K562 (cell line): Measurements from ENCODE around the gene AJUBA. TPM values are rescaled to one million over a fixed set of nuclear protein-coding genes. Genes with fewer than 3 reads are reported as not detected.

Source experiments
- ATAC-seq: fragments of 200-7000 bp; cut with Tn5 transposase; 3 replicates; pipeline ENCODE4 v1.9.1; 2020; ENCODE audit warnings: moderate library complexity
- BruUV-seq: library from RNA; stranded (reverse); fragments of 400-500 nt; replicated peaks from 2 replicates; lab custom pipeline; 2021; lab: Mats Ljungman, UMichigan
- CTCF ChIA-PET: fragments of 300-600 bp; formaldehyde crosslinking; extraction: SDS; loops from one replicate; lab custom pipeline; 2021; ENCODE audit warnings: low intra/inter-chr PET ratio; lab: Yijun Ruan, JAX
- POLR2A ChIA-PET: fragments of 300-600, 350-650 bp; sonication (Branson Sonifier 250); formaldehyde crosslinking; extraction: SDS; loops from one replicate; lab custom pipeline; 2021; ENCODE audit warnings: antibody characterized with exemption, inconsistent platforms; lab: Yijun Ruan, JAX
- DNase-seq, 4 experiments: peaks; one replicate each; pipeline versions ENCODE4 v3.0.0 to v3.0.0-alpha.2; 2011 to 2018; ENCODE audit warnings: low spot score in 3 of 4, mixed read lengths in 3 of 4; ENCODE audit errors: extremely low read depth in 1 of 4
- FAIRE-seq: peaks from 2 replicates; lab custom pipeline; 2011; peaks lifted over from hg19 to GRCh38; lab: Jason Lieb, UNC
- H2AFZ ChIP-seq: 2 replicates; pipeline ENCODE4 v1.6.0; 2011; ENCODE audit warnings: low read depth, low read length, control low read depth, inconsistent platforms
- H3K27ac ChIP-seq: fragments of 200-600 bp; 3 replicates; pipeline ENCODE4 v1.8.0; 2011; ENCODE audit warnings: low read depth, mild to moderate bottlenecking, control low read depth, inconsistent platforms, low read length, moderate library complexity, mixed read lengths; ENCODE audit errors: extremely low read depth
- H3K27me3 ChIP-seq, 2 experiments: fragments of 300-600 bp in 1 of 2; 2 replicates in 1 of 2; 3 replicates in 1 of 2; pipeline versions ENCODE4 v1.6.0 to v1.8.0; 2011; ENCODE audit warnings: inconsistent platforms in 2 of 2, low read length in 2 of 2, mild to moderate bottlenecking in 1 of 2, mixed read lengths in 1 of 2, moderate library complexity in 1 of 2; ENCODE audit not compliant: control insufficient read depth in 2 of 2, insufficient read depth in 2 of 2
- H3K36me3 ChIP-seq: fragments of 300-600 bp; 3 replicates; pipeline ENCODE4 v1.8.0; 2011; ENCODE audit warnings: mild to moderate bottlenecking, low read length, inconsistent platforms; ENCODE audit not compliant: control insufficient read depth, insufficient read depth
- H3K4me1 ChIP-seq, 2 experiments: fragments of 200-600 bp in 1 of 2; replicated peaks in 1 of 2; 2 replicates in 1 of 2; 3 replicates in 1 of 2; pipeline versions ENCODE4 v1.5.1 to v1.8.0; 2011; ENCODE audit warnings: inconsistent platforms in 2 of 2, low read length in 2 of 2, mild to moderate bottlenecking in 1 of 2, mixed read lengths in 1 of 2, moderate library complexity in 1 of 2; ENCODE audit not compliant: control insufficient read depth in 2 of 2, insufficient read depth in 2 of 2
- H3K4me2 ChIP-seq: 2 replicates; pipeline ENCODE4 v1.6.1; 2011; ENCODE audit warnings: low read length, control low read depth, inconsistent platforms, mixed read lengths; ENCODE audit not compliant: insufficient read depth
- H3K4me3 ChIP-seq: fragments of 200-600 bp; sonication (generic), shearing (Covaris generic); 2 replicates; pipeline ENCODE4 v1.5.1; 2016; ENCODE audit warnings: control low read depth, inconsistent platforms
- H3K79me2 ChIP-seq: fragments of 200-600 bp; 3 replicates; pipeline ENCODE4 v1.8.0; 2011; ENCODE audit warnings: low read length, inconsistent platforms; ENCODE audit not compliant: control insufficient read depth, insufficient read depth
- H3K9ac ChIP-seq, 2 experiments: 2 replicates each; pipeline versions ENCODE4 v1.6.0 to v1.6.1; 2011; ENCODE audit warnings: low read depth in 2 of 2, low read length in 2 of 2, control low read depth in 1 of 2, inconsistent platforms in 1 of 2, mild to moderate bottlenecking in 1 of 2, mixed read lengths in 1 of 2; ENCODE audit not compliant: insufficient read depth in 1 of 2
- H3K9me1 ChIP-seq: one replicate; pipeline ENCODE4 v1.6.0; 2011; ENCODE audit warnings: inconsistent platforms, mild to moderate bottlenecking, low read length, moderate library complexity; ENCODE audit not compliant: control insufficient read depth, insufficient read depth
- H3K9me3 ChIP-seq: replicated peaks from 2 replicates; pipeline ENCODE4 v1.5.1; 2011; ENCODE audit warnings: low read depth, low read length, inconsistent platforms; ENCODE audit not compliant: control insufficient read depth, insufficient read depth
- H4K20me1 ChIP-seq: replicated peaks from 2 replicates; pipeline ENCODE4 v1.6.1; 2011; ENCODE audit warnings: low read length, inconsistent platforms, mixed read lengths; ENCODE audit not compliant: control insufficient read depth, insufficient read depth
- CTCFL ChIP-seq: IDR thresholded peaks from 2 replicates; pipeline ENCODE4 v1.6.1; 2011; ENCODE audit warnings: borderline replicate concordance, low read depth, mild to moderate bottlenecking, moderate library complexity, low read length; ENCODE audit not compliant: insufficient read depth, poor library complexity, severe bottlenecking
- POLR2G ChIP-seq: fragments of 200-400 bp; formaldehyde crosslinking; IDR thresholded peaks from 2 replicates; pipeline ENCODE4 v1.6.1; 2017; ENCODE audit warnings: low read depth, mild to moderate bottlenecking, antibody characterized with exemption, low read length, moderate library complexity
- POLR2H ChIP-seq: IDR thresholded peaks from 2 replicates; pipeline ENCODE4 v1.6.1; 2016; ENCODE audit warnings: missing genetic modification characterization, low read depth, mild to moderate bottlenecking, control low read depth, missing compliant biosample characterization, moderate library complexity
- RBM34 ChIP-seq: fragments of 200-400 bp; formaldehyde crosslinking; IDR thresholded peaks from 2 replicates; pipeline ENCODE4 v1.6.1; 2018; ENCODE audit warnings: low read length, borderline replicate concordance; ENCODE audit not compliant: insufficient read depth
- ZNF212 ChIP-seq: fragments of 450-650 bp; formaldehyde crosslinking; IDR thresholded peaks from 2 replicates; pipeline ENCODE4 v1.4.0; 2020; ENCODE audit warnings: mild to moderate bottlenecking
- WGBS: fragments of 100-300 bp; shearing (Covaris generic); methylation state at CpG from one replicate; pipeline ENCODE4 v1.1.6; 2016; ENCODE audit warnings: low coverage, mixed read lengths; ENCODE audit not compliant: insufficient coverage; ENCODE audit errors: missing lambda C conversion rate; 5-methylcytosine and 5-hydroxymethylcytosine counted together
- in situ Hi-C: fragments of 300-500 bp; cut with MboI; formaldehyde crosslinking; loops from 4 replicates; pipeline ENCODE4 v1.15.0; 2018; ENCODE audit warnings: inconsistent platforms, mixed read lengths
- intact Hi-C: fragments of 100-400 bp; cut with micrococcal nuclease; formaldehyde crosslinking; loops from 2 replicates; pipeline ENCODE4 v1.14.2; 2022
- polyA plus RNA-seq, 8 experiments: library from polyadenylated mRNA; depleted of rRNA in 4 of 8; stranded (reverse) in 5 of 8; unstranded in 3 of 8; fragments of >200 nt; fragmentation: Nextera tagmentation in 2 of 8; fragmentation: Illumina TruSeq in 1 of 8; extraction: Ambion mirVana in 2 of 8; extraction: Trizol in 1 of 8; gene quantifications; 2 replicates each; pipeline versions ENCODE4 v1.2.1 to v1.2.3, GENCODE V29; 2011 to 2014; ENCODE audit warnings: inconsistent platforms in 1 of 8, missing spikeins in 1 of 8
- total RNA-seq, 7 experiments: library from RNA; depleted of rRNA in 6 of 7; stranded (reverse); fragments of >200 nt in 6 of 7; fragmentation: Illumina TruSeq in 2 of 7; extraction: Trizol in 2 of 7; gene quantifications; 2 replicates each; pipeline versions ENCODE4 v1.2.1 to v1.2.3, GENCODE V29; 2011 to 2021; ENCODE audit warnings: low replicate concordance in 1 of 7
- TF ChIP-seq, protein P1 (sequence below): fragments of 450-650 bp; IDR thresholded peaks from 2 replicates; pipeline ENCODE4 v1.6.1; 2018; ENCODE audit warnings: mild to moderate bottlenecking, low read depth; ENCODE audit not compliant: partially characterized antibody

AJUBA gene
- total and polyA plus RNA-seq, 9 of the 15 experiments (the other 6 are each of a cell fraction or from before 2014, with no cell fraction given), result 0.73 to 4.7 (median 2.8) TPM

DNA sequence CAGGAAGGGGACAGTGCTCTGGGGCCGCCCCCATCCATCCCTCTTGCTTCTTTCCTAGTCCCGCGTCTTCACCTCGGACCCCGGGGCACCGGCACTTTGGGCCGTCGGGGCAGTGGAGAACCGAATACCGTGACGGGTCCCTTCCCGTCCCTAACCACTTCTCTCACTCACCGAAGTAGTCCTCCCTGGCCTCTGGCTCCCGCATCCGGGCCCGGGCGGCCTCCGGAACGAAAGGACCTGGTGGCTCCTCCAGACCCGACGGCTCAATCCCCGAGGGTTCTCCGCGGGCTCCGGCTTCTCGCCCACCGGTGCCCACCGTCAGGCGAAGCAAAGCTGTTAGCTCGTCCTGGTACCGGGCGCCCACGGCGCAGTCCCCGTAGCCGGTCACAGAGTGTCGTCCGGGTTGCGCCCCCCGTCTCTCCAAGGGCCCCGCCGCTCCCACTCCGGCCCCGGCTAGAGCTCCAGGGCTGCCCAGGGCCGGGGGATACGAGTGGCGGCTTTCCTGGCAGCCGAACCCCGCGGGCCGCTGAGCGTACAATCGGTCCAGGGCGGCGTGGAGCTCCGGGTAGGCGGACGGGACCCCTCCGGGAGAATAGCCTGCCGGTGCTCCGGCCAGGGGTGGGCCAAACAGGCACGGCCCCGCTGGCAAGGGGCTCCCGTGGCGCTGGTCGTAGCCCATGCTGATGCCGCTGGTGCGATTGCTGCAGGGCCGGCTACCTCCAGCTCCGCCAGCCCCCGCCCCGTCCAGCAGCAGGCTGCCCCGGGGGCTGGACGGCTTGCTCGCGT, 1.1 kb downstream of the AJUBA start:
- H3K27ac ChIP-seq, result no peak overlapping the region
- 99% methylated on average over 29 of the region's 76 CpGs for WGBS
- H3K9me1 ChIP-seq, result no peaks in the 10 kb centered on the region
- no peak overlapping the region for H3K9ac ChIP-seq
- no peak overlapping the region for H3K4me2 ChIP-seq
- H3K4me1 ChIP-seq, result peaks cover 26 to 44% of the 10 kb centered on the region in 2 experiments
- TF ChIP-seq POLR2H (tag), result no peak
- 0 out of 2 replicates have a peak, but pooled peaks have one; percentile 8 for TF ChIP-seq POLR2G
- TF ChIP-seq RBM34, result 0 out of 2 replicates have a peak, but pooled peaks have one; percentile 24
- ChIA-PET POLR2A (interaction anchor here (1.0 to 1.5 kb wide), 2 partner anchors 14 to 78 kb away, joined by 4 read pairs; no protein-coding TSS in a partner anchor), CTCF (interaction anchor here (0.6 to 2.3 kb wide), 2 partner anchors 8 to 161 kb away, joined by 3 to 22 read pairs; no protein-coding TSS in a partner anchor)
- no peaks in the 10 kb centered on the region for H3K27me3 ChIP-seq
- no peak for DNase-seq
- intact Hi-C loops, result no loop called here
- no peak overlapping the region for H3K4me3 ChIP-seq
- no peak for ATAC-seq
- H3K36me3 ChIP-seq, result peaks cover 2% of the 10 kb centered on the region; the same call in 2 of the 3 replicates
- BruUV-seq, result no TSS peak
- H3K79me2 ChIP-seq, result no peaks in the 10 kb centered on the region
- FAIRE-seq, result no peak
- in situ Hi-C loops, result loop anchor here (5.0 kb wide), 1 partner anchor 49 kb away; no protein-coding TSS in a partner anchor
- no peaks in the 10 kb centered on the region for H4K20me1 ChIP-seq
- no peaks in the 10 kb centered on the region for H3K9me3 ChIP-seq
- H2AFZ ChIP-seq, result no peak overlapping the region

DNA sequence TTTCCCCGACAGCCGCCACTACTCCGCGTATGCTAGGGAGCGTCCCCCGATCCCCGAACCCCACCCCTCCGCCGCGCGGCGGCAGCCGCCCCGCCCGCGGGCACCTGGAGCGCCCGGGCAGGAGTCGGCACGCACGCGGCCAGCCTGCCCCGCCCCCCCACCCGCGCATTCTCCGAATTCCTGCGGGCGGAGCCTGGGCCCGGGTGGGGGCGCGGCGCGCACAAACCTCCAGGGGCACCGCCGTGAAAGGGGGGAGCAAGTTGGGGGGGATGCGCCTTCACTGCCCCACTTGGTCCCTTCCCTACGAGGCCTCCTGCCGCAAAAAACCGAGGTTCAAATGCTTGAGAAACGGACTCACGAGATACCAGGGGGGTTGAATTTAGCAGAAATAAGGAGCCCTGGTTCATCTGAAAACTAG, 1.7 kb downstream of the AJUBA start:
- no peak overlapping the region for H3K4me3 ChIP-seq
- intact Hi-C loops (no loop called here), in situ Hi-C loops (loop anchor here (5.0 kb wide), 1 partner anchor 48 kb away; no protein-coding TSS in a partner anchor)
- ATAC-seq (no peak), DNase-seq (no peak), FAIRE-seq (no peak)
- H3K9me1 ChIP-seq, result no peaks in the 10 kb centered on the region
- H3K27ac ChIP-seq, result no peak overlapping the region
- H3K79me2 ChIP-seq, result no peaks in the 10 kb centered on the region
- H3K27me3 ChIP-seq, result no peaks in the 10 kb centered on the region
- WGBS, result 98% methylated on average over 7 of the region's 41 CpGs
- H3K9me3 ChIP-seq, result no peaks in the 10 kb centered on the region
- H3K9ac ChIP-seq, result no peak overlapping the region
- POLR2A ChIA-PET, result no interaction called here
- H3K4me1 ChIP-seq, result peaks cover 27 to 44% of the 10 kb centered on the region in 2 experiments
- H4K20me1 ChIP-seq, result no peaks in the 10 kb centered on the region
- no peak overlapping the region for H2AFZ ChIP-seq
- BruUV-seq, result no TSS peak
- H3K36me3 ChIP-seq, result no peaks in the 10 kb centered on the region
- H3K4me2 ChIP-seq, result no peak overlapping the region
- CTCF ChIA-PET, result no interaction called here
- no peak for TF ChIP-seq CTCFL
- TF ChIP-seq, protein P1, sequence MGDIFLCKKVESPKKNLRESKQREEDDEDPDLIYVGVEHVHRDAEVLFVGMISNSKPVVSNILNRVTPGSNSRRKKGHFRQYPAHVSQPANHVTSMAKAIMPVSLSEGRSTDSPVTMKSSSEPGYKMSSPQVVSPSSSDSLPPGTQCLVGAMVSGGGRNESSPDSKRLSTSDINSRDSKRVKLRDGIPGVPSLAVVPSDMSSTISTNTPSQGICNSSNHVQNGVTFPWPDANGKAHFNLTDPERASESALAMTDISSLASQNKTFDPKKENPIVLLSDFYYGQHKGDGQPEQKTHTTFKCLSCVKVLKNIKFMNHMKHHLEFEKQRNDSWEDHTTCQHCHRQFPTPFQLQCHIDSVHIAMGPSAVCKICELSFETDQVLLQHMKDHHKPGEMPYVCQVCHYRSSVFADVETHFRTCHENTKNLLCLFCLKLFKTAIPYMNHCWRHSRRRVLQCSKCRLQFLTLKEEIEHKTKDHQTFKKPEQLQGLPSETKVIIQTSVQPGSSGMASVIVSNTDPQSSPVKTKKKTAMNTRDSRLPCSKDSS, result no peak
- no peak for TF ChIP-seq ZNF212 (CRISPR knock-in tag)
